Effector memory CD8-positive, alpha-beta T cell (primary cell): ENCODE measurements around the gene FAM221B.

Source experiments
- ATAC-seq: fragments of 150-1000 bp; cut with Tn5 transposase; replicated peaks from 2 replicates; pipeline ENCODE4 v1.10.0; 2021; ENCODE audit warnings: mild to moderate bottlenecking, moderate library complexity
- DNase-seq, 3 experiments: peaks; one replicate each; pipeline ENCODE4 v3.0.0; 2021
- H3K27ac Mint-ChIP-seq, 2 donors: one replicate each; pipeline ENCODE4 v1.8.0; 2022; ENCODE audit warnings: mild to moderate bottlenecking in 2 of 2, mixed read lengths in 2 of 2, moderate library complexity in 2 of 2
- H3K27me3 Mint-ChIP-seq, 2 donors: one replicate each; pipeline ENCODE4 v1.8.0; 2022; ENCODE audit warnings: mixed read lengths in 2 of 2
- H3K36me3 Mint-ChIP-seq: one replicate; pipeline ENCODE4 v1.8.0; 2022; ENCODE audit warnings: mild to moderate bottlenecking, moderate library complexity, mixed read lengths; ENCODE audit not compliant: insufficient read depth
- H3K4me1 Mint-ChIP-seq, 2 donors: one replicate each; pipeline ENCODE4 v1.8.0; 2022; ENCODE audit warnings: low read depth in 2 of 2, mixed read lengths in 2 of 2
- H3K4me3 Mint-ChIP-seq, 2 donors: one replicate each; pipeline ENCODE4 v1.8.0; 2022; ENCODE audit warnings: mild to moderate bottlenecking in 2 of 2, mixed read lengths in 2 of 2, moderate library complexity in 2 of 2
- H3K9me3 Mint-ChIP-seq, 2 donors: one replicate each; pipeline ENCODE4 v1.8.0; 2022; ENCODE audit warnings: mixed read lengths in 2 of 2

The FAM221B gene

DNA sequence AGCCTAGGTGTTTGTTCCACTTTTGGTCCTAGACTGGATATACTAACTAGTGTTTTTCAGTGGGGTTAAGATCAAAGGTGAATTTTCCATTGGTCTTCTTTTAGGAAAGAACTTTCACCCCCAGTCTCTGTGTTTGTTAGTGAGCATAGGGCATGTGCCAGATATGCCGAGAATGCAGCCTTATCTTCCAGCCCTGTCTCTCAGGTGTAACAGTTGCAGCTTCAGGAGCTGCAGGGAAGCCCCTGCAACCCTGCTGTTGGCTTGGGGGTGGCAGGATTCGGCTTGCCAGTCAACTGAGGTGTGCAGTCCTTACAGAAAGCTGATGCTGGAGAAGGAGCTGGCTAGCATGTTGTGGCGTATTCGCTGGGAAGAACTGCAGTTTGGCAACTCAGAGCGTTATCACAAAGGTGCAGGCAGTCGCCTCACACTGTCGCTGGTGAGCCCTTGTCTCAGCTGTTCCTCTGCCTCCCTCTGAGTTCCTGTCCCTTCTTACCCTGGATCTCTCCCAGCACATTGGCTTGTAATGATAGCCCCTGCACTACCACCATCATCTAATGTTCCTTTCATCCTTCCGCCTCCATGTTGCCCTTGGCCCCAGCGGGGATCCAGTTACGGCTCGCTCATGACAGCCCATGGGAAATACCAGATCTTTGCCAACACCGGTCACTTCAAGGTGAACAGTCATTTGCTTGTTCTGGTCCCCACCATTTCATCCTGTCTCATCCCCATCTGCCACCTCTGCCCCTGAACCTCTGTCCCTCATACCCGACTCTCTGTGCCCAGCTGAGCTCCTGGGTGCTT is 27.0 kb downstream of the FAM221B start:
- Mint-ChIP-seq H3K4me3 (no peak overlapping the region), H3K27me3 (no peaks in the 10 kb centered on the region), H3K27ac (no peak overlapping the region), H3K4me1 (no peaks in the 10 kb centered on the region), H3K36me3 (peaks cover 9% of the 10 kb centered on the region), H3K9me3 (no peaks in the 10 kb centered on the region)
- ATAC-seq = no peak
- DNase-seq = no peak

DNA sequence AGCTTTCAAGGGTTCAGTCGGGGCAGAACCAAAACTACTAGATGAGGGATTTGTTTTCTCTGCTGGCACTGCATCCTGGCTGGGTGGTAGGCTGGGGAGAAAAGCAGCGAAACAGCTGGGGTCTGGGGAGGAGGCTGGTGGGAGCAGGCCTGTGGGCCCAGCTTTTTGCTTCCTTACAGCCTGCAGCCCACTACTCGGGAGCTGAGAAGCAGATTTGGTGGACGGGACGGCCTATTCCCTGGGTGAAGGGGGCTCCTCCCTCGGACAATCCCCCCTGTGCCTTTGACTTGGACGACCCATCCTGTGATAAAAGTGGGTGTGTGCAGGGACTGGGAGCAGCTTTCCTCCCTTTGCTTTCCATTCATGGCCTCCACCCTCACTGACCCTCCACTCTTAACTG is 28.0 kb downstream of the FAM221B start:
- Mint-ChIP-seq H3K36me3 (peaks cover 9% of the 10 kb centered on the region), H3K4me3 (no peak overlapping the region), H3K27me3 (no peaks in the 10 kb centered on the region), H3K27ac (peak overlapping the region in 1 of 2 donors; percentile 74), H3K9me3 (no peaks in the 10 kb centered on the region), H3K4me1 (no peaks in the 10 kb centered on the region)
- no peak for DNase-seq
- no peak for ATAC-seq

DNA sequence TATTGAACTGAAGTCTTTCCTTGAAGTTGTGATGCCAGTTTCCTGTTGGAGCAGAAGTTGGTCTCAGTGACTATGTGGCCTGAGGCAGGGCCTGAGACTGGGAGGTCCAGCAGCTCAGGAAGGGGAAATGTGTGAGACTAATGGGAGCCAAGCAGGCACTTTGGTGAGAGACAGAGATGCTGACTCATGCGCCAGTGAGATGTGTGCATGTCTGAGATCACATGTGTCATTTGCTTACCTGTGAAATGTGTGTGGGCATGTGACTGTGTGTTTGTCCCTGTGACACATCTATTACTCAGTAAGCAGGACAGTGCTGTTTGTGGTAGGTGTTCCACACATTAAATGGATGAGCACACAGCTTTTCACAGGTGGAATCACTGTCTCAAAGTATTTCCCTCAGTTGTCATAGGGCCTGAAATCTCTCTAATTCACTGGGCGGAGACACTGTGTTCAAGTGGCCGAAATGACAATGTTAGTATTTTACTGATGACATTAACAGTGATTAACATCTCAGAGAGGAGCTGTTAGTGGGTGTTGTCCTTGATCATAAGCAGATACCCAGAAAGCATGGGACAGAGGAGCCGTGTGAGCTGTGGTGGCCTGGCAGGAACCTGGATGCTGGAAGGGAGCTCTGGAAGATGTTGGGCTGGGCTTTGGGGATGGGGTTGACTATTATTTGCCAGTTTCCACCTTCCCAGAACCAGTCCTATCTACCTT is 29.7 kb downstream of the FAM221B start:
- peak overlapping the region in 1 of 2 donors; percentile 15 for H3K27ac Mint-ChIP-seq
- H3K27me3 Mint-ChIP-seq = no peaks in the 10 kb centered on the region

DNA sequence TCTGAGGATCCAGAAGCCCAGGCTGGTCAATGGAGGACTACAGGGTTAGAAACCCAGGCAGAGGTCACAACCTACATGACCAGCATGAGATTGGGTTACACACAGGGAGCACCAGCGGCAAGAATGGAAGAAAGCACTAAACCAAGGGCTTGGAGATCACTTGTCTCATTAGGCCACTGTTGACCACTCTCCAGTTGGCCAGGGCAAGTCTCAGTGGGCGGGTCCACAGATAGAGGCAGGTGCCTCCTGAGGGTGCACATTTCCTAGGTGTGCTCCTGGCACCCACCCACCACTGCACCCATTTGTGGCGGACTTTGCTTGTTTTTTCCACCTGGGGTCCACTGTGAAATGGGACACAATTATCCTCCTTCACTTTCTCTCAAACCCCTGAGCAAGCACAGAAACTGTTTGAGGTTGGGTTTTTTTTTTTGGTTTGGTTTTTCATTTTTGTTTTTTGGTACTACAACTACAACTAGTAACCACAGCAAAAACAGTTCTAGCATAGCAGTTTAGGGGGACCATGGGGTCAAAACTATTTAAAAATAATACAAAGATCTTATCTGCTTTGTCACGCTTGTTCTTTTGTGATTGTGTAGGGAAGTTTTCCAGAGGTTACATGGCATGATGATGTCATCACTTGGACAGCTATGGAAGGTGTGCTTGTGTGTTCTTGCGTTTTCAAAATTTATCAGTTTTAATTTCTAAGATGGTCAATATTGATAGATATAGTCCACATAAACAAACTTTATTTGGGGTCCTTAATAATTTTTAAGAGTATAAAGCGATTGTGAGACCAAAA is 31.0 kb downstream of the FAM221B start:
- ATAC-seq = no peak
- no peaks in the 10 kb centered on the region for H3K27me3 Mint-ChIP-seq
- no peaks in the 10 kb centered on the region for H3K9me3 Mint-ChIP-seq

More for the DNA sequence above, 29.7 kb downstream of the FAM221B start:
- Mint-ChIP-seq H3K4me1 (no peaks in the 10 kb centered on the region), H3K9me3 (no peaks in the 10 kb centered on the region), H3K4me3 (no peak overlapping the region), H3K36me3 (peaks cover 9% of the 10 kb centered on the region)
- DNase-seq = no peak
- no peak for ATAC-seq

DNA sequence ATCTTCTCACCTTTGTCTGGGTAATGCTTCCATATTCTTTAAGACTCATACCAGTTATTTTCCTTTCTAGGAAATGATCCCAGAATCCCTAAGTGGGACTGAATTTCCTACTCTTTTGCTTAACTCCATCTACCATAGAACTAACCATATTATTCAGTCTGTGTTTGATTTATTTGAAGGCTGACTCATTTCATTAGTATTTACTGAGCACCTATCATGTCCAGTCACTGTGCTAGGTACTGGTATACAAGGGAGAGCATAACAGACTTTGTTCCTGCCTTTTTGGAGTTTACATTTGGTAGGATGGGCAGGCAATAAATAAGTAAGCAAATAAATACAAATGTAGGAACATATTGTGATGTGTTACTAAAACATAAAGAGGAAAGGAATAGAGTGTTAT is 32.8 kb downstream of the FAM221B start:
- Mint-ChIP-seq H3K27ac (no peak overlapping the region), H3K27me3 (no peaks in the 10 kb centered on the region), H3K4me3 (no peak overlapping the region), H3K9me3 (no peaks in the 10 kb centered on the region), H3K36me3 (no peaks in the 10 kb centered on the region), H3K4me1 (peaks cover 5 to 7% of the 10 kb centered on the region in 2 donors)
- ATAC-seq (no peak), DNase-seq (no peak)

More for the DNA sequence above, 31.0 kb downstream of the FAM221B start:
- DNase-seq = no peak
- no peak overlapping the region for H3K4me3 Mint-ChIP-seq
- peaks cover 2 to 7% of the 10 kb centered on the region in 2 donors for H3K4me1 Mint-ChIP-seq
- H3K36me3 Mint-ChIP-seq = no peaks in the 10 kb centered on the region
- H3K27ac Mint-ChIP-seq = no peak overlapping the region

DNA sequence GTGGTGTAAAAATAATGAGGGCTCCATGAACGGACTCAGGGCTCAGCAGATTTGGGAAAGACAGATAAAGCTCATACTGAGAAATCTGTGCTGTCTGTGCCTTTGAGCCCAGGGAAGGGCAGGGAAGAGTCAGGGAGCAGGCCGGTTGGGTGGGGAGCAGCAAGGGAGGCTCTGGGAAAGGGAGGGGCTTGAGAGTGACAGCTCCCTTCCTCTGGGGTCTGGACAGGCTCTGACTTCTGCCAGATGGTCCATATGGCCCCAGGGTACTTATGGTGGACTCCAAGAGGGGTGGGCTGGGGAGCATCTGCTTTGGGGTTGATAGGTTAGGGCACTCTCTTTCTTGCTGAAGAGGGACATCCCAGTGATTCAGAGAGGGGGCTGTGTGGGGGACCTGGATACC is 35.1 kb downstream of the FAM221B start:
- peaks cover 9 to 12% of the 10 kb centered on the region in 2 donors for H3K4me1 Mint-ChIP-seq
- ATAC-seq (no peak), DNase-seq (no peak)
- no peak overlapping the region for H3K4me3 Mint-ChIP-seq
- H3K27ac Mint-ChIP-seq = peak overlapping the region; percentile 64 to 74
- H3K27me3 Mint-ChIP-seq = no peaks in the 10 kb centered on the region
- H3K36me3 Mint-ChIP-seq = peaks cover 6% of the 10 kb centered on the region
- no peaks in the 10 kb centered on the region for H3K9me3 Mint-ChIP-seq

DNA sequence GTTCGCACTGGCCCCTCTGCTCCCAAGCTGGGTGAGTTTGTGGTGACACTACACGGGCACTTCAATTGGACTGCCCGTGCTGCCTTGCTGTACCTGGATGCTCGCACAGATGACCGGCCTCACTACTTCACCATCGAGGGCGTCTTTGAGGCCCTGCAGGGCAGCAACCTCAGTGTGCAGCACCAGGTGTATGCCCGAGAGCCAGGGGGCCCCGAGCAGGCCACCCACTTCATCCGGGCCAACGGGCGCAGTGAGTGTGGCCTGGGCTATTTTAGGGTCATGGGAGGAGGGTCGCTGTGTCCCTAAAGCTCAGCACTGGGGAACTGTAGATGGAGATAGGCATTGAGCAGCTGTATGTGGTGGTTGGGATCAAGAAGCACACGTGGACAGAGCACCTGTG is 35.7 kb downstream of the FAM221B start:
- no peaks in the 10 kb centered on the region for H3K27me3 Mint-ChIP-seq
- peaks cover 9 to 12% of the 10 kb centered on the region in 2 donors for H3K4me1 Mint-ChIP-seq
- H3K27ac Mint-ChIP-seq = peak overlapping the region; percentile 64 to 74
- H3K4me3 Mint-ChIP-seq = no peak overlapping the region
- no peak for ATAC-seq
- H3K36me3 Mint-ChIP-seq = peaks cover 9% of the 10 kb centered on the region
- H3K9me3 Mint-ChIP-seq = no peaks in the 10 kb centered on the region
- DNase-seq = no peak

DNA sequence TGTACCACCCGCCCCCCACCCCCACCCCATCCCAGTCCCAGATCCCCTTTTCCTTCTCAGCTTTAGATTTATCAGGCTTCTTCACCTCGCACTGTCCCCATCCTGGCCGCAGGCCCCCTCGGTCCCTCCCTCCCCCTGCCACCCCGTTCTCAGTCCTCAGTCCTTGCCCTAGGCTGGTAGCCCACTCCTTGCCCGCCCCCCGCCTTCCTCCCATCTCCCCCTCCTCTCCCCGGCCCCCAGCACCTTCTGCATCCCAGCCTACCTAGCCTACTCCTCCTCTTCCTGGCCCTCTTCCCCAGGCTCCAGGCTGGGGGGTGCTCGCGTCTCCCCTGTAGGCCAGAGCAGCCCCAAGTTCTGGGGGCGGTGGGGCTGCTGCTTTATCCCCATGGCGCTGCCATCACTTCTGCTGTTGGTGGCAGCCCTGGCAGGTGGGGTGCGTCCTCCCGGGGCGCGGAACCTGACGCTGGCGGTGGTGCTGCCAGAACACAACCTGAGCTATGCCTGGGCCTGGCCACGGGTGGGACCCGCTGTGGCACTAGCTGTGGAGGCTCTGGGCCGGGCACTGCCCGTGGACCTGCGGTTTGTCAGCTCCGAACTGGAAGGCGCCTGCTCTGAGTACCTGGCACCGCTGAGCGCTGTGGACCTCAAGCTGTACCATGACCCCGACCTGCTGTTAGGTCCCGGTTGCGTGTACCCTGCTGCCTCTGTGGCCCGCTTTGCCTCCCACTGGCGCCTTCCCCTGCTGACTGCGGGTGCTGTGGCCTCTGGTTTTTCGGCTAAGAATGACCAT is 36.3 kb downstream of the FAM221B start:
- ATAC-seq = no peak
- DNase-seq = no peak
- Mint-ChIP-seq H3K27ac (no peak overlapping the region), H3K4me3 (no peak overlapping the region), H3K36me3 (peaks cover 12% of the 10 kb centered on the region), H3K9me3 (no peaks in the 10 kb centered on the region), H3K4me1 (peaks cover 9 to 12% of the 10 kb centered on the region in 2 donors), H3K27me3 (no peaks in the 10 kb centered on the region)

DNA sequence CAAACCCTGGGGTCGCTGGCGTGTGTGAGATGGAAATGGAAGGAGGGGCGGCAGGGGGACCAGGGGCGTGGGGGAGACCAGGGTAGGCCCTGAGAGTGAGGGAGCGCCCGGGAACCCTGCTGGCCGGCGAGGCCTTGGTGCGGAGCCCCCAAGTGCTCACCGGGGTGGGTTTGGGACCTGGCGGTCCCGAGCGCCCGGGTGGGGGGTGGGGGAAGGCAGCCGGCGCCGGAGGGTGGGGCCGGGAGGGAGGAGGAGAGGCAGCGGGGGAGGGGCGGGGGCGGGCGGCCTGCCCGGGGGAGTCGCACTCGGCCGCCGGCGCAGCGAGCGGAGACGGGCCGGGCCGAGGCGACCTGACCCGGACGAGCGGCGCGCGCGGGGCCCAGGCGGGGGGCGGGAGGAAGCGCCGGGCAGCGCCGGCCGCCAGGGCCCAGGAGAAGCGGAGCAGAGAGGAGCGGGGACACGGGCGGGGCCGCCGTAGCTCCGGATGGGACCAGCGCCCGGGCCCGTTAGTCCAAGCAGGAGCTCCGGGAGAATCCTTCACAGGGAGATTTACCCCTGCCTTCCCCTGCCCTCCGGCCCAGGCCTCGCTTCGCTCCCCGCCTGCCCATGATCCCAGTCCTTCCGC is 37.1 kb downstream of the FAM221B start, which contains the start of gene NPR2:
TSS of gene NPR2 (plus strand) at position 295 of the 625 bp plus-strand sequence. CDS start 818 bp downstream, outside the sequence.
- H3K9me3 Mint-ChIP-seq = no peaks in the 10 kb centered on the region
- no peaks in the 10 kb centered on the region for H3K27me3 Mint-ChIP-seq
- peaks cover 9 to 12% of the 10 kb centered on the region in 2 donors for H3K4me1 Mint-ChIP-seq
- H3K4me3 Mint-ChIP-seq = no peak within 1 kb of the TSS
- ATAC-seq = no peak
- H3K27ac Mint-ChIP-seq = no peak within 1 kb of the TSS
- DNase-seq = no peak
- H3K36me3 Mint-ChIP-seq = peaks cover 19% of the 10 kb centered on the region

DNA sequence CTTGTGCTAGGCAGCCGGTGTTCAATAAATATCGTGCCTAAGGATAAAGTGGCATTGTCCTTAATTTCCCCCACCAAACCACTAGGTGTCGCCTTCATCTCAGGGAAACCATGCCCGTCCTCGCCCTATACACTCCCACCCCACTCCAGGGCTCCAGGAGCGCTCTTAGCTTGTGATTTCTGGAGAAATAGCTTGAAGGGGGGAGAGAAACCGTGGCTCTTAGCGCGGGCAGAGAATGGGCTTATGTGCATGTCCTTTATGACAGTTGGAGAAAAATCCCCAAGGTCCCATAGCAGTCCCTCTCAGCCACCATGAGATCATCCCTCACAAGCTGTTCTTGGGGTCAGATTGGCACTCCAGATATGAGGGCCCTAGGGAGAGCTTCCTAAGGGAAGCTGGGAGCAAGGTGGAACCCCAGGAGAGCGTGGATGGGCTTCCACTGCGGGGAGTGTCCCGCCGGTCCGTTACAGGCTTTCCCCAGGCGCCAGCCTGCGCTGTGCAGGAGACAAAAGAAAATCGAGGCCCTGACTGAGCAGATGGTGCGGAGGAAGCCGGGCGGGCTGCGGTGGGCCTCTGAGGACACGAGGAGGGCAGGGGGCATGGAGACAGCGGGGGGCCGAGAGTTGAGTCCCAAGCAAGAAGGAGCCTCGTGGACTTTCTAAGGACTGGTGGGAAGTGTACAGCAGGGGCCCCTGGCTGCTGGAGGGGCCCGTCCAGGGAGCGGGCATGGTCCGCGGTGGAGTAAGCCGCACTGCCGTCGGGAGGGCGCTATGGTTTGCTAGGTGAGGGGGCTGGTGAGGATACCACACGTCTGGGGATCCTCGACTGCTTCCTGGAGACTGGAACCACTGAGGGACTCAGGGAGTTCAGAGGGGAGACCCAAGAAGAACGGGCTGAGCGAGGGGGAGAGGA is 37.9 kb downstream of the FAM221B start:
- ATAC-seq = peak; percentile 93
- H3K4me1 Mint-ChIP-seq = peaks cover 9 to 12% of the 10 kb centered on the region in 2 donors
- H3K36me3 Mint-ChIP-seq = peaks cover 20% of the 10 kb centered on the region
- no peaks in the 10 kb centered on the region for H3K9me3 Mint-ChIP-seq
- peak; percentile 60 to 64 (median 62) for DNase-seq
- no peaks in the 10 kb centered on the region for H3K27me3 Mint-ChIP-seq
- H3K27ac Mint-ChIP-seq = no peak overlapping the region
- no peak overlapping the region for H3K4me3 Mint-ChIP-seq

DNA sequence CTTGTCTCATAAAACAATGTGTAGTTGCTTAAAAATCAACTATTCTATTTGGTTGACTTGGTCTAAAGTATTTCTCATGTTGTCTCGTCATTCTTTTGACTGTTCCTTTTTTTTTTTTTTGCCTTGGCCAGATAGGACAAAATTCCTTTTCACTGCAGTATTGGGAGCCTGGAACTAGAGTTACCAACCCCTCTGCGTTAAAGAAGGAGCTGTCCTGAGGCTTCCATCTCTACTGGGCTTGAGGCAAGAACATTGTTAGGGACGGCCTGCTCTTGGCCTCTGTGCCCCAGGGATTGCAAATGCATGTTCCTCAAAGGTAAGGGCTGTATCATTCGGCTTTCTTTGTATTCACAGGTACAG is 38.5 kb downstream of the FAM221B start:
- H3K4me3 Mint-ChIP-seq = no peak overlapping the region
- ATAC-seq = no peak

DNA sequence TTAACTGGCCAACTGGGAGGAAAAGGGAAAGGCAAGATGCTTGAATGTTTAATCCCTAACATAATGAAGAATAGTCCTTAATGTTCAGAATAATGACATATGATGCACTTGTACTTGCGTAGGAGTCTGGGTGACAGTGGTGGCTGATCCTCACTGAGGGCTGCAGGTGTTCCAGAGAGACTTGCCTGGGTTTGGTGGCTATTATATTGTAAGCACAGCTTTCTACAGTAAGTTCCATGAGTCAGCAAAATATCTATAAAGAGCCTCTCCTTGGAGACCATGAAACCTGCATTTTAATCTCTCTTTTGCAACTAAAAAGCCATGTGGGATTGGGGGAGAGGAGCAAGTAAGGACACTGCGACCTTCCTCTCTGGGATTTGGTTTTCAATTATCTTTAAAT is 39.0 kb downstream of the FAM221B start:
- peaks cover 20% of the 10 kb centered on the region for H3K36me3 Mint-ChIP-seq
- ATAC-seq (no peak), DNase-seq (no peak)
- H3K27ac Mint-ChIP-seq = no peak overlapping the region
- no peaks in the 10 kb centered on the region for H3K27me3 Mint-ChIP-seq
- no peaks in the 10 kb centered on the region for H3K9me3 Mint-ChIP-seq
- peaks cover 9 to 12% of the 10 kb centered on the region in 2 donors for H3K4me1 Mint-ChIP-seq
- no peak overlapping the region for H3K4me3 Mint-ChIP-seq

More for the DNA sequence above, 38.5 kb downstream of the FAM221B start:
- H3K9me3 Mint-ChIP-seq = no peaks in the 10 kb centered on the region
- H3K27me3 Mint-ChIP-seq = no peaks in the 10 kb centered on the region
- no peak for DNase-seq
- peaks cover 20% of the 10 kb centered on the region for H3K36me3 Mint-ChIP-seq
- H3K4me1 Mint-ChIP-seq = peaks cover 9 to 12% of the 10 kb centered on the region in 2 donors
- no peak overlapping the region for H3K27ac Mint-ChIP-seq
